ENCODE data around the gene TMOD4.
"Not testable (repeated sequence)": the region's sequence is repeated elsewhere in the genome, so short reads cannot be mapped to it uniquely, and the experiment has no call there.

Gene TMOD4

DNA sequence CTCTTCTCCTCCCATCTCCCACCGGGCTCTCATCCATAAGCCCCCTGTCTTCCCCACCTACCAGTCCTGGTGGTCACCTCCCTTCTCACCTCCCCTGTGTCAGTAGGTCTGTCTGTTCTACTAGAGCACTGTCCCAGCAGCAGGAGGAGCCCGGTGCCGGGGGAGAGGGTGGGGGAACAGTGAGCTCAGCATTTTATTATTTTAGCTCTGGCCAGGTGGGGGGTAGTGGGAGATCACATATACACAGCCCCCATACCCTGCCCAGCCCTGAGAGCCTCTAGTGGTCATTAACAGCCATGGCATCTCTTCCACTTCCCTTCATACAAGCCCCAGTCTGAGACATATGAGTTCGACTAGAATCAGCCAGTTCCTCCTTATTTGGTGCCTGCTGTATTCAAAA, at the start of gene TMOD4:
Gene TMOD4 (minus strand): TSS at position 119 of the 400 bp plus-strand sequence. CDS start 1,106 bp downstream, outside the sequence.
- no peak for DNase-seq (ENCODE audit: low read depth)

DNA sequence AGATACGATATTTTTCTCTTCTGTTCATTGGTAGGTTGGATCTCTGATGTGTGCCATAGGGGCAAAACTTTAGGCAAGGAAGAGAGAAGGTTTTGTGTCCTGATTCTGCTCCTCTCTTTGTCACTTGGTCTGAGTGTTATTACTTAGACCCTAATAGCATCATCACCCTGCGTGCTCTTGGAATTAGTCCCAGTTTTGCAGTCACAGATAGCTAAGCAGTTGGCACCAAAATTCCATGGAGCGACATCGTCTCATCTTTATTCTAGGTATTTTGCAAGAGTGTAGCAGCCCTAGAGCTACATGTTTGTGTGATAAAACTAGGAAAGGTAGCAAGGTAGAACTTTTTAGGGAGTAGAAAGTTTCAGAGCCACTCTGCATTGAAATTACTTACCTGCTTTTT, 46.3 kb upstream of the TMOD4 start:
- no peak for DNase-seq (ENCODE audit: low read depth)

DNA sequence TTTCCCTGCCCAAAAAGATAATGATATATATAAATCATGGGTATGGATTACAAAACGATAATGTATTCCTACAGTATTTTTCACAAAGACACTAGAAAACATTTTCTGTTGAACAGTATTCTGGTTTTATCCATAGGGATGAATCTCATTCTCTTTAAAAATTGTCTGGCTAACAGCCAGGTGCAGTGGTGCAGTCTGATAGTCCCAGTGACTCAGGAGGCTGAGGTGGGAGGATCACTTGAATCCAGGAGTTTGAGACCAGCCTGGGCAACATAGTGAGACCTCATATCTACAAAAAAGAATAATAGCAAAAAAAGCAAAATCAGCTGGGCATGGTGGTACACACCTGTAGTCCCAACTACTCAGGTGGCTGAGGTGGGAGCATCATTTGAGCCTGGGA, 45.8 kb upstream of the TMOD4 start:
- DNase-seq (ENCODE audit: low read depth), result no peak

DNA sequence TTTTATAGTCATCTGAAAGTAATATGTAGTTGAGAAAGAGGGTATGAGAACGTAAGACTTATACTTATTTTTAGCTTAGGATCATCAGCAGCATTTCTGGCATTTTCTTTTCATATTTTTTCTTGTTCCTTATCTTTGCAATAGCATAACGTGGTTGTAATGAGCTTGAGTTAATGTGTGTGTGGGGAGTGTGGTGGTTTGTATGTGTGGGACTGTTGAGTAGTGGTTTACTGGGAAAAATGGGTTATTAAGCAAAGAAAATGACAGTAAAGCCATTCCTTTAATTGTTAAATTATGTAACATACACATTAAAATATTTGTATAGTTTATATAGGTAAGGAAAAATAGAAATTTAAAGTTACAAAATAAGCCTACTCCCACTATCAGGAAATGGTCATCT, 37.8 kb upstream of the TMOD4 start:
- no peak for DNase-seq (ENCODE audit: low read depth)

DNA sequence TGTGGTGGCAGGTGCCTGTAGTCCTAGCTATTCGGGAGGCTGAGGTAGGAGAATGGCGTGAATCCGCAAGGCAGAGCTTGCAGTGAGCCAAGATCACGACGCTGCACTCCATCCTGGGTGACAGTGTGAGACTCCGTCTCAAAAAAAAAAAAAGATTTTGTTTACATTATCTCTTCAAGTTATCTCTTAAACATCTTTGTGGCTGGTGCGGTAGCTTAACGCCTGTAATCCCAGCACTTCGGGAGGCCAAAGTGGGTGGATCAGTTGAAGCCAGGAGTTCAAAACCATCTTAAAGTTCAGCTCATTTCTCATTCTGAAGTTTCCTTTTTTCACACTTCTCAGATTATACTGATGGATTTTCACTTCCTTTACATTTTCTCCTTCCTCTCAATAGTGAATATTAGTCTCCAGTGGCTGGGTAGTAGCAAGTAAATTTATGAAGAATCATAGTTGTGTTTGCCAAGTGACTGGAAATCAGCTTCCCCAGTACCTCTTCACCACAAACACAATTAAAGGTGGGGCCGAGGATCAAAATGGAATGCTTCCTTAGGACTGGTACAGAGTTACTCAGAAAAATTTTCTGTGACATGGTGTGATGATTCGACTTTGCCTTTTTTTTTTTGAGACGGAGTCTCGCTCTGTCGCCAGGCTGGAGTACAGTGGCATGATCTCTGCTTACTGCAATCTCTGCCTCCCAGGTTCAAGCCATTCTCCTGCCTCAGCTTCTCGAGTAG, 36.4 kb upstream of the TMOD4 start:
- no peak for DNase-seq (ENCODE audit: low read depth)

DNA sequence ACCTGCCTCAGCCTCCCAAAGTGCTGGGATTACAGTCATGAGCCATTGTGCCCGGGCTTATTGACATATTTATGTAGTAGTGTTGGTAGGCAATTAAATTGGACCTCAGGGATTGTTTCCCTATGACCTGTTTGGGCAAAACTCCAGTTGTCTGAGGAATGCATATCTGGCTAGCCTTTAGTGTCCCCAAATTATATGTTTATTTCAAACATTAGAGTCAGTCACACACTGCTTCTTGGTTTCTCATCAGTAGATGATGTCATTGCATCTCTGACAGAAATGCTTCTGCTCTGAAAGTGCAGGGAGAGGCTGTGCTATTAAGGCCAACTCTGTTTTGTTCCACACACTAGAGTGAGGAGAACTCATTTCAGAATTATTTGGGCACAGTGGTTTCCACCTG, 35.0 kb upstream of the TMOD4 start:
- DNase-seq (ENCODE audit: low read depth), result peak; percentile 9

DNA sequence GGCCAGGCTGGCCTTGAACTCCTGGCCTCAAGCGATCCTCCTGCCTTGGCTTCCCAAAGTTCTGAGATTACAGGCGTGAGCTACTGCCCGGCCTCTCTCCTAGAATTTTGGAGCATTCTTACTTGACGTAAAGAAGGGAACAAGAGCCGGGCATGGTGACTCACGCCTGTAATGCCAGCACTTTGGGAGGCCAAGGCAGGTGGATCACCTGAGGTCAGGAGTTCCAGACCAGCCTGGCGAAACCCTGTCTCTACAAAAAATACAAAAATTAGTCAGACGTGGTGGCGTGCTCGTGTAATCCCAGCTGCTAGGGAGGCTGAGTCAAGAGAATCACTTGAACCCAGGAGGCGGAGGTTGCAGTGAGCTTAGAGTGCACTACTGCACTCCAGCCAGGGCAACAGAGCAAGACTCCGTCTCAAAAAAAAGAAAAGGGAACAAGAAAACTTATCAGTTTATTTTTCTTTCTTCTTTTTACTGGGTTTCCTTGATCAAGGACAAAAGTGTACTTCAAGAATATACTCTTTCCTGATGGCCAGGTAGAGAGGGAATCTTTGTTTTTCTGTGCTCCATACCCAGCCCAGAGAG, 29.7 kb upstream of the TMOD4 start:
- not testable (repeated sequence) for DNase-seq (ENCODE audit: low read depth)

DNA sequence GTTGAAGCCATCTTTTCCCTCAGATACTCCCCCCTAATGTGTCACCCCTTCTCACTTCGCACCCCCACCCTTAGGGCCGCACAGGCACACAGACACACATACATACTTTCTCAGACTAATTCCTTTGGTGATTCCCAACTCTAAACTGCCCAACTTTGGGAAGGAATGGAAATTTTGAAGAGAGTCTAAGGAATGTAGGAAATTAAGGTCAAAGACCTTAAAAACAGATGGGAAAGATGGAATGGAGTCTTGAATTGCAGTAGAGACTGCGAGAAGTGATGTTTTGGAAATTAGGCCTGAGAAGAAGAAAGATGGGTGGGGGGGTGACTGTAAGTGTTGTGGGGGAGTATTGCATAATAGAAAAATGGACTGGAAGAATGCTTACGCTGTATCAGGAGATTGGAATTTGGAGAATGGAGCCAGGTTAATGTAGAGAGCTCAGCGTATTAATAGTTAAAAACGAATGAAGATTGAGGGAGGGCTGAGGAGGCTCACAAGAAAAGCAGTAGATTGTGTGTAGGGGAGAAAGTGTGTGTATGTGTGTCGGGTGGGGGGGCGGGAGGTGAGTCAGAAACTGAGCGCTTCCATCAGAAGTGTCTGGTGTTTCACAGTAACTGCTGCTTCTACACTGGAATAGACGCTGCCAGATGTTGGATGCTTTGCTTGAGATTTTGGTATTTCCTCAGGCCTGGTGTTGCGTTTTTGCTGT, 24.2 kb upstream of the TMOD4 start:
- DNase-seq (ENCODE audit: low read depth), result peak; percentile 68

DNA sequence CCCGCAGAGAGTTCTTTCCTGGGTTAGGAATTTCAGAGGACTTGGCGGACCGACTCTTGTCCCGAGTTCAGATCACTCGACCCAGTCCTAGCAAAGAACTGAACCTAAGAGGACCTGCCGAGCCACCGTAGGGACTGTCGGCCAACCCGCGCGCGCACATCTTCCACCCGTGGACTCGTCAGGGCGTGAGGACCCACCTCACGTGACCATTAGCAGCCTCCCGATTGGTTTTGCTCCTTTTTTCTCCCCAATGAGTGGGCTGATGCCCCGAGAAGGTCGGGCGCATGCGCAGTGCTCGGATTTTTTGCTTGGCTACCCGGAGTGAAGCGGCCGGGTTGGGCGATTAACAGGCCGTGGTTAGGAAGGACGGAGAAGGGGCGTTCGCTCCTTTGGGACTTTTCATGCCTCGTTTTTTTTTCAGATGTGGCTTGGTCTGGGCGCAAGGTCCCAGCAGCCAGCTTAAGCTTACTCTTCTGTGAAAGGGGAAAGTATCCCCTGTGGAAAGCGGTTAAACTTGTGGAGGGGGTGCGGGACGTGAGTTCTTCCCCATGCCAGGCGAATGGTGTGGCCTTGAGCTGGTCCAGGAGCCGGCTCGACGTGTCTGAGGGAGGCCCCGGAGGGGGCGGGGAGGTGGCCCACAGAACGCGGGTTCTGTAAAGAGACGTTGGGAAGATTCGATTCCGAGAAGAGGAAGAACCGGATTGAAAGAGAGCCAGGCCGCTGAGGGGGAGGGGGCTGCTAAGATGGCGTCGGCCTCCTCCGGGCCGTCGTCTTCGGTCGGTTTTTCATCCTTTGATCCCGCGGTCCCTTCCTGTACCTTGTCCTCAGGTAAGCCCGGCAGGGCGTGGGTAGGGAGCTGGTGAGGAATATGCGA, 22.7 kb upstream of the TMOD4 start, which contains the start of gene PIP5K1A:
Gene PIP5K1A (plus strand): TSS at position 299 of the 874 bp plus-strand sequence. CDS start 445 bp downstream, at position 744.
- peak; percentile 98 for DNase-seq (ENCODE audit: low read depth)

DNA sequence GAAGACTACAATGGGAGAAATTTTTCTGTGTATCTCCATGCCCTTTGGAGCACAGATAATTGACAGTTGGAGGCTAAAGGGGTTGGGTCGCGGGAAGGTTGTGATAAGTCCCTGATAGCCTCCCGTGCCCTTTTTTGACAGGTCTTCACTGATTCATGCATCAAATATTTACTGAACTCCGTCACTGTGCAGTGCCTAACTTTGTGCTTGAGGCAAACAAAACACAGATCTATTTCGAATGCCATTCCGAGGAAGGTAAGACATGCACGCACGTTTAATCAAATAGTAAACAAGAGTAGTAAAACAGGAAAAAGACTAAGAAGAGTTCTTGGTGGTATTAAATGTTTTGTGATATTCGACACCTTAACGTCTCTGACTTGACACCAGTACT, 22.1 kb upstream of the TMOD4 start:
- no peak for DNase-seq (ENCODE audit: low read depth)

DNA sequence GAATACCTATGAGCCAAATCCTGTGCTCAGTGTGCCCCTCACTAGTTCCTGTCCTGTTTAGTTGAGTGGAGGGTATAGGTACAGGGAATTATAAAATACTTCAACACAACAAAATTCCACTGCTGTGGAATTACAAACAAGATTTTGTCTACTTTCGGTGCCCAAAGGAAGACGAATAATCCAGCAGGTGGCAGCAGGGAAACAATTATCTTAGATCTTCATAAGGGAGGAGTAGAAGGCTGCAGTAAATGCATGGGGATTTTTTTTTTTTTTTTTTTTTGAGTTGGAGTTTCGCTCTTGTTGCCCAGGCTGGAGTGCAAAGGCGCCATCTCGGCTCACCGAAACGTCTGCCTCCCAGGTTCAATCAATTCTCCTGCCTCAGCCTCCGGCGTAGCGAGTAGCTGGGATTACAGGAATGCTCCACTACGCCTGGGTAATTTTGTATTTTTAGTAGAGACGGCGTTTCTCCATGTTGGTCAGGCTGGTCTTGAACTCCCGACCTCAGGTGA, 20.6 kb upstream of the TMOD4 start:
- DNase-seq (ENCODE audit: low read depth), result peak; percentile 83

DNA sequence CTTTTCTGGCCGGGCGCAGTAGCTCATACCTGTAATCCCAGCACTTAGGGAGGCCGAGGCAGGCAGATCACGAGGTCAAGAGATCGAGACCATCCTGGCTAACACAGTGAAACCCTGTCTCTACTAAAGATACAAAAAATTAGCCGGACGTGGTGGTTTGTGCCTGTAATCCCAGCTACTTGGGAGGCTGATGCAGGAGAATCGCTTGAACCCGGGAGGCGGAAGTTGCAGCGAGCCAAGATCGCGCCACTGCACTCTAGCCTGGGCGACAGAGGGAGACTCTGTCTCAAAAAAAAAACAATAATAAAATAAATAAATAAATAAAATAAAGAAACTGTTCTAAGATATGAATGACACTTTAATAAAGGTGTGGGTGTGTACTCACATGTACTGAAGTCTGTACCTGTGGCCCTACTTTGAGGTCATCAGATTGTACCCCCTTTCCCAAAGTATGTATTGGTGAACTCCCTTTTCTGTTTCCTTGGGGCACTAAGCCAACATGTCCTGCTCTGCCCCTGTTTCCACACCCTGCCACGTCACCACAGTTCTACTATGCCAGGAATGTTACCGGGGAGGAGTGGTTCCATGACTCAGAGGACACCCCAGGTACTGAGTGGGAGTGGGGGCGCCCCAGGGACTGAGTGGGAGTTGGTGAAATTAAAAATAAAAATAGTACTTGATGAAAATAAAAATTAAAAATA, 19.3 kb upstream of the TMOD4 start:
- peak; percentile 51 for DNase-seq (ENCODE audit: low read depth)

DNA sequence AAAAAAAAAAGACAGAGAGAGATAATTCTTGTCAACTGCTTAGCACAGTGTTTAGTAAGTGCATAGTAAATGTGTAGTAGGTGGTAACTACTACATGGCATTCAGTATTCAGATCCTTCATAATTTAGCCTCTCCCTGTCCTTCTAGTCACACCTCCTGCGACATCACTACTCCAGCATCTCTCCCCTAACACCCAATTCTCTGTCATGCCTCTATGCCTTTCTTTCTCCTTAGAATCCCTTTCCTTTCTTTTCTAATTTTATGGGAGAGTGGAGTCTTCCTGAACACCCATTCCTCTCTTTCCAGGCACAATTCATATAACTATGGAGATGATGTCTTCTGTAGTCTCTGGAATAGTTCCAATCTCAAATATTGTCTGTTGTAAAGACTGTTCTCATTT, 18.1 kb upstream of the TMOD4 start:
- no peak for DNase-seq (ENCODE audit: low read depth)

DNA sequence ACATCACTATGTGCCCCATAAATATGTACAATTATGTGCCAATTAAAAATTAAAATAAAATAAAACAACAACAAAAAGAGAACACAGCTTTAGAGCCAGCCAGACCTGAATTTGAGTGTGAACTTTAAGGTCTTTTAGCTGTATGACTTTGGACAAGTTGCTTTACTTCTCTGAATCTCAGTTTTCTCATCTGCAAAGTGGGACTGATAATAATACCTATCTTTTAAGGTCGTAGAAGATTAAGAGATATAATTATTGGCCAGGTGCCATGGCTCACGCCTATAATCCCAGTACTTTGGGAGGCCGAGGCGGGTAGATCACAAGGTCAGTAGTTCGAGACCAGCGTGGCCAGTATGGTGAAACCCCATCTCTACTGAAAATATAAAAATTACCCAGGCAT, 17.5 kb upstream of the TMOD4 start:
- DNase-seq (ENCODE audit: low read depth), result no peak

DNA sequence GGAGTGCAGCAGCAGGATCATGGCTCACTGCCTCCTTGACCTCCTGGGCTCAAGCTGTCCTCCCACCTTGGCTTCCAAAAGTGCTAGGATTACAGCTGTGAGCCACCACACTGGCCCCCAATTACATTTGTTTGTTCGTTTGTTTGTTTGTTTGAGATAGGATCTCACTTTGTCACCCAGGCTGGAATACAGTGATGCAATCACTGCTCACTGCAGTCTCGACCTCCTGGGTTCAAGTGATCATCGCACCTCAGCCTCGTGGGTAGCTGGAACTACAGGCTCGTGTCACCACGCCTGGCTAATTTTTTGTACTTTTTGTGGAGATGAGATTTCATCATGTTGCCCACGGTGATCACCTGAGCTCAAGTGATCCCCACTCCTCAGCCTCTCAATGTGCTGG, 16.3 kb upstream of the TMOD4 start:
- DNase-seq (ENCODE audit: low read depth), result no peak

DNA sequence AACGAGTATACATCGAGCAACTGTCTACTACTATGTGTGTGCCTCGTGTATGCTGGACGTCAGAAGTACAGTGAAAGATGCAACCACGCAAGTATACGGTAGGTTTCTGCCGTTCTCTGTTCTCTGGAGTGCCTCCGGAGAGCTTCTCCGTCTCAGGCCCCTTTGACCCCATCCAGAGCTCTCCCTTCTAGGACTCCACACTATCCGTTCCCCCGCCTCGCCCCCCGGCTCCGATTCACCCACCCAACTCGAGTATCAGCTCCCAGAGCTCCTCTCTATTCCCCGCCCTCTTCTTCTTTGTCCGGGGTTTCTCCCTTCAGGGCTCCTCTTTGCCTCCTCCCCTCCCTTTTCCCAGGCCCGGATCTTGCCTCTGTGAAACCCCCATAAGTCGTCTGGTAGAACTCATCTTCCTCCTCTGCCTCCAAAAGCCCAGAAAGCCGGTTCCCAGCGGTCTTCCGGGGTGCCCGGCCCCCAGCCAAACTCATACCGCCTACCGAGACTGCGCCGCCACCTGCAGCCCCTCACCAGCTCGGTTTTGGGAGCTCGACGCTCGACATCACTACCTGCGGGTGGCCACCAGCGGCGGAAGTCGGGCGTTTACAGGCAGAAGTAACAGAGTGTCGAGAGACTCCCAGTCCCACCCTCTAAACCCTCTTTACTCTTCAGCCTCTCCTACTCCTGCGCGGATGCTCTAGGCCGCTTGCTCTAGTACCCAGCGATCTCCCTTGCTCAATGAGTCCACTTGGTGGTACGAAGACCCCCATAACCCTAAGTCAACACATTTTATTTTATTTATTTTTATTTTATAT, 14.1 kb upstream of the TMOD4 start, which contains the start of gene VPS72:
Gene VPS72 (minus strand): TSS at position 561 of the 809 bp plus-strand sequence. CDS start 76 bp downstream, at position 485.
- peak; percentile 86 for DNase-seq (ENCODE audit: low read depth)

DNA sequence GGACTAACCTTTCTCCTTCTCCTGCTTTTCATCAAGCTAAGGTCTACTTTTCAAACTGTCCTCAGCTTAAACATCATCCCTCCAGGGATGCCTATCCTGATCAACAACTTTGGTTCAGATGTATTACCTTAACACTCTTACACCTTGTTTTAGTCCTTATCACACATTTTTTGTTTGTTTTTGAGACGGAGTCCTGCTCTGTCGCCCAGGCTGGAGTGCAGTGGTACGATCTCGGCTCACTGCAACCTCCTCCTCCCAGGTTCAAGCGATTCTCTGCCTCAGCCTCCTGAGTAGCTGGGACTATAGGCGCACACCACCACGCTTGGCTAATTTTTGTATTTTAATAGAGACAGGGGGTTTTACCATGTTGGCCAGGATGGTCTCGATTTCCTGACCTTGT, 12.9 kb upstream of the TMOD4 start:
- not testable (repeated sequence) for DNase-seq (ENCODE audit: low read depth)

DNA sequence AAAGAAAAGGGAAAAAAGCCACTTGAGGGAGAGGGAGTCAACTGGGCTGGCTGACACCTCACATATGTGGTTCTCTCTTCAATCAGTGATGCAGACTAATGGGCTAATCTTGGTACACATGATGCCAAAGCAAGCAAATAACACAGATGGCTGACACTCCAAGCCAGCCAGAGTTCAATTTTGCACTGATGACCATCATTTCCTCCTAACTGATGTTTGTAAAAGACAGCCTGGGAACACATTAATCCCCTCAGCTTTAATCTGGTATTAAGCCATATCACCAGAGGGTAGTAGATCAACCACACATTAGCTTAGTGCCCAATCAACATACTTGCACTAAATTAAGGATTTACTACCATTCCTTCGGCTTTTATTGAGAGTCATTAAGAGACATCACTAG, 11.4 kb upstream of the TMOD4 start:
- DNase-seq (ENCODE audit: low read depth), result no peak

DNA sequence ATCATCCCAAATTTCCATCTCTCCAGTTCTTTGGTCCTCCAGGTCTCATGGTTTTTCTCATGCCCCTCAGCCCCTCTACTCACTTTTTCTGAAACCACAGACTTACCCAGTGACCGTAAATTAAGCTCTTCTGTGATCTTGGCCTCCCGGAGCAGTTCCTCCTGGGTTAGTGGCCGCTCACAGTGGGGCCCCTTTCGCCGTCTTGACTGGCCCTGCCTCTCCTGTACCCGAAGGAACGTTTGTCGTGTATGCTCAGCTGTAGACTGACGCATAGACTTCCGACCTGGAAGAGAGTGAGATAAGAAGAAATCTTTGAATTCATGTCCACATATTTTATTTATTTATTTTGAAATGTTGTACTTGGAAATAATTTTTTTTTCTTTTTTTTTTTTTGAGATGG, 8.4 kb upstream of the TMOD4 start:
- DNase-seq (ENCODE audit: low read depth), result no peak

DNA sequence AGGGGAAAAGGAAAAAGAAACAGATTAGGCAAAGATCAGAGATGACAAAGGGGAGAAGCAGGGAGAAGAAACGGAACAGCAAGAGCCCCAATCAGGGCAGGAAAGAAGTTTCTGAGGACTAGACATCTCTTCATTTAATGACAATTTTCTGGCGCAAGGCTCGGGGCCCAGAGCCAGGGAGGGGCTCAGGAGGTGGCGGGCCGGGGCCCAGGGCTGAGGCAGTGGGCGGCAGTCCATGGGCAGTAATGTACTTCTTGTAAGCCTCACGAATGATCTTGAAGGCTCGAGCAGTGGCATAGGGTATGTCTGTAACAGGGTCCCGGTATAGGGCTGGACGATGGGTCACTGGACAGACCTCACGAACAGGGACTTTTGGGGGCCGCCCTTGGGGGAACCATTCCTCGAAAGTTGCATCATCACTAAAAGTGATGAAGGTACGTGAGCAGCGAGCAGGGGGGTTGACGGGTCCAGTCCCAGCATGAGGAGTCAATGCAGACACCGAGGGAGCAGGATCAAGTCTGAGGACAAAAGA, 799 bp upstream of the TMOD4 start:
- no peak for DNase-seq (ENCODE audit: low read depth)

Data from stromal cell of bone marrow (primary cell).